ENCODE results near the gene CHD9.
A peak's percentile ranks its signal among the peaks of the same experiment; 100 is the strongest.
"Not testable (repeated sequence)": the region's sequence is repeated elsewhere in the genome, so short reads cannot be mapped to it uniquely, and the experiment has no call there.

The CHD9 gene

DNA sequence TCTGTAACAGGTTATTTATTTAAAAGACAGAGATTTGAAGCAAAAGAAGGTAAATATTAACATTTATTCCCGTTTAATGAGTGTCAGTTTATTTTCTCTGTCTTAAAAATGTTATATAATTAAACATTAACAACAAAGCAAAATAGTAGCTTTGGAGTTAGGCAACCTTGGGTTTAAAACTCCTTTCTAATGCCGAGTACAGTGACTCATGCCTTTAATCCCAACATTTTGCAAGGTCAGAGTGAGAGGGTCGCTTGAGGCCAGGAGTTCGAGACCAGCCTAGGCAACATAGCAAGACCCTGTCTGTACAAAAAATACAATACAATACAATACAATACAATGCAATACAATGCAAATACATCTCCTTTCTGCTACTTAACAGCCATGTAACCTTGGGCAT, 128.7 kb downstream of the CHD9 start:
- Histone ChIP-seq H3K27ac (ENCODE audit: low read depth, low read length) (no peak overlapping the region), H3K36me3 (ENCODE audit: control insufficient read depth in 5 of 5, insufficient read depth in 5 of 5, low read length in 5 of 5) (peaks cover 0 to 7% (median 4%) of the 10 kb centered on the region in 5 donors)

GRCh38 chr16:53185741-53186140, 130.9 kb downstream of the CHD9 start:
- not testable (repeated sequence) for H3K9ac ChIP-seq (ENCODE audit: low read length in 5 of 5); H3K4me3 ChIP-seq (ENCODE audit: low read depth in 1 of 5, low read length in 5 of 5); H3K4me1 ChIP-seq (ENCODE audit: control insufficient read depth in 5 of 5, insufficient read depth in 5 of 5, low read length in 5 of 5); H3K27ac ChIP-seq (ENCODE audit: low read depth, low read length); H3K9me3 ChIP-seq (ENCODE audit: control insufficient read depth in 5 of 5, low read length in 5 of 5); H3K27me3 ChIP-seq (ENCODE audit: control insufficient read depth in 5 of 5, insufficient read depth in 4 of 5, low read length in 5 of 5); H3K36me3 ChIP-seq (ENCODE audit: control insufficient read depth in 5 of 5, insufficient read depth in 5 of 5, low read length in 5 of 5)

More for the DNA sequence above, 128.7 kb downstream of the CHD9 start:
- peaks cover 0 to 8% (median 6%) of the 10 kb centered on the region in 5 donors for H3K9me3 ChIP-seq (ENCODE audit: control insufficient read depth in 5 of 5, low read length in 5 of 5)
- H3K4me1 ChIP-seq (ENCODE audit: control insufficient read depth in 5 of 5, insufficient read depth in 5 of 5, low read length in 5 of 5) = peaks cover 0 to 5% (median 0%) of the 10 kb centered on the region in 5 donors
- no peak overlapping the region for H3K9ac ChIP-seq (ENCODE audit: low read length in 5 of 5)
- no peaks in the 10 kb centered on the region for H3K27me3 ChIP-seq (ENCODE audit: control insufficient read depth in 5 of 5, insufficient read depth in 4 of 5, low read length in 5 of 5)
- no peak overlapping the region for H3K4me3 ChIP-seq (ENCODE audit: low read depth in 1 of 5, low read length in 5 of 5)

- Histone ChIP-seq H3K27ac (ENCODE audit: low read depth, low read length) (no peak overlapping the region), H3K4me1 (ENCODE audit: control insufficient read depth in 5 of 5, insufficient read depth in 5 of 5, low read length in 5 of 5) (peaks cover 0 to 5% (median 0%) of the 10 kb centered on the region in 5 donors), H3K27me3 (ENCODE audit: control insufficient read depth in 5 of 5, insufficient read depth in 4 of 5, low read length in 5 of 5) (no peaks in the 10 kb centered on the region), H3K9me3 (ENCODE audit: control insufficient read depth in 5 of 5, low read length in 5 of 5) (peaks cover 0 to 8% (median 6%) of the 10 kb centered on the region in 5 donors), H3K4me3 (ENCODE audit: low read depth in 1 of 5, low read length in 5 of 5) (no peak overlapping the region), H3K9ac (ENCODE audit: low read length in 5 of 5) (no peak overlapping the region), H3K36me3 (ENCODE audit: control insufficient read depth in 5 of 5, insufficient read depth in 5 of 5, low read length in 5 of 5) (peaks cover 0 to 7% (median 4%) of the 10 kb centered on the region in 5 donors)
Observed at GRCh38 chr16:53187775-53188174, 133.0 kb downstream of the CHD9 start.

- Histone ChIP-seq H3K36me3 (ENCODE audit: control insufficient read depth in 5 of 5, insufficient read depth in 5 of 5, low read length in 5 of 5) (no peaks in the 10 kb centered on the region), H3K4me1 (ENCODE audit: control insufficient read depth in 5 of 5, insufficient read depth in 5 of 5, low read length in 5 of 5) (peaks cover 0 to under 1% (median 0%) of the 10 kb centered on the region in 5 donors), H3K4me3 (ENCODE audit: low read depth in 1 of 5, low read length in 5 of 5) (no peak overlapping the region), H3K9me3 (ENCODE audit: control insufficient read depth in 5 of 5, low read length in 5 of 5) (no peaks in the 10 kb centered on the region), H3K27me3 (ENCODE audit: control insufficient read depth in 5 of 5, insufficient read depth in 4 of 5, low read length in 5 of 5) (no peaks in the 10 kb centered on the region), H3K9ac (ENCODE audit: low read length in 5 of 5) (no peak overlapping the region), H3K27ac (ENCODE audit: low read depth, low read length) (no peak overlapping the region)
Observed at GRCh38 chr16:53191413-53191812, 136.6 kb downstream of the CHD9 start.

- peaks cover 0 to 3% (median 0%) of the 10 kb centered on the region in 5 donors for H3K4me1 ChIP-seq (ENCODE audit: control insufficient read depth in 5 of 5, insufficient read depth in 5 of 5, low read length in 5 of 5)
- no peak overlapping the region for H3K9ac ChIP-seq (ENCODE audit: low read length in 5 of 5)
- no peaks in the 10 kb centered on the region for H3K36me3 ChIP-seq (ENCODE audit: control insufficient read depth in 5 of 5, insufficient read depth in 5 of 5, low read length in 5 of 5)
- H3K4me3 ChIP-seq (ENCODE audit: low read depth in 1 of 5, low read length in 5 of 5) = no peak overlapping the region
- no peak overlapping the region for H3K27ac ChIP-seq (ENCODE audit: low read depth, low read length)
- no peaks in the 10 kb centered on the region for H3K27me3 ChIP-seq (ENCODE audit: control insufficient read depth in 5 of 5, insufficient read depth in 4 of 5, low read length in 5 of 5)
- no peaks in the 10 kb centered on the region for H3K9me3 ChIP-seq (ENCODE audit: control insufficient read depth in 5 of 5, low read length in 5 of 5)
Observed at GRCh38 chr16:53198933-53199332, 144.1 kb downstream of the CHD9 start.

DNA sequence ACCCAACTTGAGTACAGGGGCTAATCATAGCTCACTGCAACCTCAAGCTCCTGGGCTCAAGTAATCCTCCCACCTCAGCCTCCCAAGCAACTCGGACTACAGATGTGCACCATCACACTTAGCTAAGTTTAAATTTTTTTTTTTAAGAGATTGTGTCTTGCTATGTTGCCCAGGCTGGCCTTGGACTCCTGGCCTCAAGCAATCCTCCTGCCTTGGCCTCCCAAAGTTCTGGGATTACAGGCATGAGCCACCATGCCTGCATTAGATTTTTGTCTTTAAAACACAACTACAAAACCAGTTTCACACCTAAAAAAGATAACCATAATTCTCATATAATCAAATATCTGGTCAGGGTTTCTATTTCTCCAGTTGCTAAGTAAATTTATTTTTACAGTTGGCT, 147.1 kb downstream of the CHD9 start:
- H3K36me3 ChIP-seq (ENCODE audit: control insufficient read depth in 5 of 5, insufficient read depth in 5 of 5, low read length in 5 of 5) = peaks cover 0 to 3% (median 0%) of the 10 kb centered on the region in 5 donors
- no peak overlapping the region for H3K9ac ChIP-seq (ENCODE audit: low read length in 5 of 5)
- H3K9me3 ChIP-seq (ENCODE audit: control insufficient read depth in 5 of 5, low read length in 5 of 5) = no peaks in the 10 kb centered on the region
- H3K4me1 ChIP-seq (ENCODE audit: control insufficient read depth in 5 of 5, insufficient read depth in 5 of 5, low read length in 5 of 5) = no peaks in the 10 kb centered on the region
- H3K4me3 ChIP-seq (ENCODE audit: low read depth in 1 of 5, low read length in 5 of 5) = no peak overlapping the region
- H3K27me3 ChIP-seq (ENCODE audit: control insufficient read depth in 5 of 5, insufficient read depth in 4 of 5, low read length in 5 of 5) = no peaks in the 10 kb centered on the region
- H3K27ac ChIP-seq (ENCODE audit: low read depth, low read length) = no peak overlapping the region

GRCh38 chr16:53202398-53202797, 147.6 kb downstream of the CHD9 start:
- Histone ChIP-seq H3K9me3 (ENCODE audit: control insufficient read depth in 5 of 5, low read length in 5 of 5) (no peaks in the 10 kb centered on the region), H3K27ac (ENCODE audit: low read depth, low read length) (no peak overlapping the region), H3K36me3 (ENCODE audit: control insufficient read depth in 5 of 5, insufficient read depth in 5 of 5, low read length in 5 of 5) (peaks cover 0 to 3% (median 0%) of the 10 kb centered on the region in 5 donors), H3K4me3 (ENCODE audit: low read depth in 1 of 5, low read length in 5 of 5) (no peak overlapping the region), H3K27me3 (ENCODE audit: control insufficient read depth in 5 of 5, insufficient read depth in 4 of 5, low read length in 5 of 5) (no peaks in the 10 kb centered on the region), H3K9ac (ENCODE audit: low read length in 5 of 5) (no peak overlapping the region), H3K4me1 (ENCODE audit: control insufficient read depth in 5 of 5, insufficient read depth in 5 of 5, low read length in 5 of 5) (peaks cover 0 to 1% (median 0%) of the 10 kb centered on the region in 5 donors)

GRCh38 chr16:53207810-53208752, 153.3 kb downstream of the CHD9 start:
- Histone ChIP-seq H3K27ac (ENCODE audit: low read depth, low read length) (peak overlapping the region; percentile 84), H3K4me1 (ENCODE audit: control insufficient read depth in 5 of 5, insufficient read depth in 5 of 5, low read length in 5 of 5) (peaks cover 2 to 37% (median 33%) of the 10 kb centered on the region in 5 donors), H3K36me3 (ENCODE audit: control insufficient read depth in 5 of 5, insufficient read depth in 5 of 5, low read length in 5 of 5) (peaks cover 0 to 3% (median 0%) of the 10 kb centered on the region in 5 donors), H3K27me3 (ENCODE audit: control insufficient read depth in 5 of 5, insufficient read depth in 4 of 5, low read length in 5 of 5) (no peaks in the 10 kb centered on the region), H3K9me3 (ENCODE audit: control insufficient read depth in 5 of 5, low read length in 5 of 5) (no peaks in the 10 kb centered on the region), H3K9ac (ENCODE audit: low read length in 5 of 5) (peak overlapping the region; percentile 6 to 74 (median 66)), H3K4me3 (ENCODE audit: low read depth in 1 of 5, low read length in 5 of 5) (peak overlapping the region; percentile 56 to 76 (median 72))

DNA sequence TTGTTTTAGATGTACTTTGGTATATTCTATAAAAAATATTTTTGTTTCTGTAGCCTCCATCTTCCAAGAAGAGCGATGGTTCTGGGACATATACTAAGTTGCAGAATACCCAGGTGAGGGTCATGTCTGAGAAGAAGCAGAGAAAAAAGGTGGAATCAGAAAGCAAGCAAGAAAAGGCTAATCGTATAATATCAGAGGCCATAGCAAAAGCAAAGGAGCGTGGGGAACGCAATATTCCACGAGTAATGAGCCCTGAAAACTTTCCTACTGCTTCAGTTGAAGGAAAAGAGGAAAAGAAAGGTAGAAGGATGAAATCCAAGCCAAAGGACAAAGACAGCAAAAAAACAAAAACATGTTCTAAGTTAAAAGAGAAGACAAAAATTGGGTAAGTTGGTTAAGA, 154.6 kb downstream of the CHD9 start:
- Histone ChIP-seq H3K9me3 (ENCODE audit: control insufficient read depth in 5 of 5, low read length in 5 of 5) (no peaks in the 10 kb centered on the region), H3K36me3 (ENCODE audit: control insufficient read depth in 5 of 5, insufficient read depth in 5 of 5, low read length in 5 of 5) (no peaks in the 10 kb centered on the region), H3K9ac (ENCODE audit: low read length in 5 of 5) (peak overlapping the region; percentile 12 to 74 (median 73)), H3K27me3 (ENCODE audit: control insufficient read depth in 5 of 5, insufficient read depth in 4 of 5, low read length in 5 of 5) (no peaks in the 10 kb centered on the region), H3K4me3 (ENCODE audit: low read depth in 1 of 5, low read length in 5 of 5) (peak overlapping the region; percentile 6 to 72 (median 55)), H3K4me1 (ENCODE audit: control insufficient read depth in 5 of 5, insufficient read depth in 5 of 5, low read length in 5 of 5) (peaks cover 2 to 40% (median 34%) of the 10 kb centered on the region in 5 donors), H3K27ac (ENCODE audit: low read depth, low read length) (peak overlapping the region; percentile 84)

DNA sequence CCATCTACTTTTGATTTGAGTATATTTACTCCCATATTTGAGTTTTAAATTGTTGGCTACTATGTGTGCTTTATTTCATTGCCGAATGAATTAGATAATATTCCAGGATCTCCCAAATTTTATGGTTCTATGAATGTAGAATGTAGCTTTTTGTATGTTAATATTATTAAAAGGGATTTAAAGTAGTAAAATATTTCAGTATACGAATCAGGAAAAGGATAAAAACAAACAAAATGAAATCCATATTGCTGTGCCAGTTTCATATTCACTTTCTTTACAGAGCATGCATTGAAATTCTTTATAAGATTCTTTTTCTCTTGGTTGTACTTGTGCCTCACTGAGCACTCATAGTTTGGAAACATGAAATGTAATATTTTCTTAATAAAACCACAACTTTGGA, 155.1 kb downstream of the CHD9 start:
- H3K4me1 ChIP-seq (ENCODE audit: control insufficient read depth in 5 of 5, insufficient read depth in 5 of 5, low read length in 5 of 5) = peaks cover 2 to 40% (median 34%) of the 10 kb centered on the region in 5 donors
- H3K27me3 ChIP-seq (ENCODE audit: control insufficient read depth in 5 of 5, insufficient read depth in 4 of 5, low read length in 5 of 5) = no peaks in the 10 kb centered on the region
- H3K4me3 ChIP-seq (ENCODE audit: low read depth in 1 of 5, low read length in 5 of 5) = peak overlapping the region in 4 of 5 donors; percentile 42 to 72 (median 60)
- no peaks in the 10 kb centered on the region for H3K36me3 ChIP-seq (ENCODE audit: control insufficient read depth in 5 of 5, insufficient read depth in 5 of 5, low read length in 5 of 5)
- H3K9ac ChIP-seq (ENCODE audit: low read length in 5 of 5) = peak overlapping the region; percentile 12 to 74 (median 73)
- no peaks in the 10 kb centered on the region for H3K9me3 ChIP-seq (ENCODE audit: control insufficient read depth in 5 of 5, low read length in 5 of 5)
- peak overlapping the region; percentile 84 for H3K27ac ChIP-seq (ENCODE audit: low read depth, low read length)

All from subcutaneous abdominal adipose tissue (tissue), 5 donors.